ENCODE measurements around the gene CYP27B1.

GRCh38 chr12:57811028-57811755 lies 44.3 kb upstream of the CYP27B1 start:
- no peak for TF ChIP-seq POLR2AphosphoS5 (IDR thresholded peaks at IDR 0.05)
- TF ChIP-seq CTCF (IDR thresholded peaks at IDR 0.05 in 8 of 11, conservative IDR thresholded peaks at IDR 0.05 in 3 of 11) = no peak
- TF ChIP-seq POLR2A (IDR thresholded peaks at IDR 0.05) = no peak
